HG03432 (cell line): ENCODE measurements around the gene NDEL1.
A peak's percentile ranks its signal among the peaks of the same experiment; 100 is the strongest.
"Not testable (repeated sequence)": the region's sequence is repeated elsewhere in the genome, so short reads cannot be mapped to it uniquely, and the experiment has no call there.

Experiments used
- ATAC-seq: cut with Tn5 transposase; IDR thresholded peaks from one replicate; pipeline ENCODE4 v1.9.1; 2021; ENCODE audit warnings: mild to moderate bottlenecking, moderate library complexity; ENCODE audit not compliant: unreplicated experiment

NDEL1 gene, protein sequence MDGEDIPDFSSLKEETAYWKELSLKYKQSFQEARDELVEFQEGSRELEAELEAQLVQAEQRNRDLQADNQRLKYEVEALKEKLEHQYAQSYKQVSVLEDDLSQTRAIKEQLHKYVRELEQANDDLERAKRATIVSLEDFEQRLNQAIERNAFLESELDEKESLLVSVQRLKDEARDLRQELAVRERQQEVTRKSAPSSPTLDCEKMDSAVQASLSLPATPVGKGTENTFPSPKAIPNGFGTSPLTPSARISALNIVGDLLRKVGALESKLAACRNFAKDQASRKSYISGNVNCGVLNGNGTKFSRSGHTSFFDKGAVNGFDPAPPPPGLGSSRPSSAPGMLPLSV

DNA sequence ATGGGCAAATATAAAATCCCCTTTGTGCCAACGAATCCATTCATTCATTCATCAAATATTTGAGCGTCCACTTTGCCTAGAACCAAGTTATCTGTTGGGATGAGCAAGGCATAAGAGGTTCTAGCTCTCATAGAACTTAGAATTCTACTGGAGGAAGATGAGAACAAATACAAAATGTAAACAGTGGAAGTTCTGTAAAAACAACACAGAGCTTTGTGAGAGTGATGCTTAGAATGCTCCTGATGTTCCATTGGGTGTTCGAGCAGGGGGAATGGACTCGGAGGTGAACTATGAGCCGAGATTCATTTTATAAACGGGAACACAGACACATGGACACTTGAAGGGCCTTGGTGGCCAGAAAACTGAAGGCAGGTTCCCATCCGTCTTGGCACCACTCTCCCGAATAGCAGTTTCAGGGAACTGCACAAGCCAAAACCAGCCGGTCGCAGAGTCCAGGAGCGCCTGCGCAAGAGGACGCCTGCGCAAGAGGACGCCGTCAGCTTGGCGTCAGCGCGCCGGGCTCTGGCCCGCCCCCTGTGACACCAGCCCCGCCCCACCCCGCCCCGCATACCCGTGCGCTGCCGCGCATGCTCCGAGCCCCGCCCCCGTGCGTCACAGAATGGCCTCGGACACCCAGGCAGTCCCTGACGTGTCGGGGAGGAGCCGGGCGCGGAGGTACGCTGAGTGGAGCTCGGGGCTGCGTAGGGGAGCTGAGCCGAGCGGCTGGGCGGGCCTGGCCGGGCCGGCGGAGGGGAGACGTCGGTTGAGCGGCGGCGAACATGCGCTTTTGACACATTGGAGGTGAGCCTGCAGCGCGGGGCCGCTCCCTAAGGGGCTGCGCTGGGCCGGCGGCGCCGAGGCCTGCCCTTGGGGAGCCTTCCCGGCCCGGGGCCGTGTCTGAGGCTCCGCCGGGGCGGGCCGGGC is at the start of gene NDEL1:
Gene NDEL1, plus strand, starts transcription at position 640 of the 924 bp plus-strand sequence. CDS start 8,388 bp downstream, outside the sequence.
- ATAC-seq: peak; percentile 94

DNA sequence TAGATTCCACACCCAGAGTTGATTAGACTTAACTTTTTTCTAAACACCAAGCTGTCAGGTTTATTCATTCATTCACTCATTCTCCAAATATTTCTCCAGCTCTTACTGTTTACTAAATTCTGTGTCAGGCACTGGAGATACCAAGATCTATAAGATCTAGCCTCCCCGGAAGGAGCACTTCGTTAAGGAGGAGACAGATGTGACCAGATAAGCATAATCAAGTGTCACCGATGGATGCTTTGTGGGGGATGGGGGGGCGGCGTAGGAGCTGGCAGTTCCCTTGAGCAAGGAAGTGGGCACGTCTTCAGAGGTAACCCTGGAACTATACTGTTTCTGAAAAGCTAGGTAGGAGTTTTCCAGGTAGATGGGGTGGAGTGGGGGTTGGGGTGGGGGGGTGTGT is 48.8 kb upstream of the NDEL1 start:
- ATAC-seq: no peak

DNA sequence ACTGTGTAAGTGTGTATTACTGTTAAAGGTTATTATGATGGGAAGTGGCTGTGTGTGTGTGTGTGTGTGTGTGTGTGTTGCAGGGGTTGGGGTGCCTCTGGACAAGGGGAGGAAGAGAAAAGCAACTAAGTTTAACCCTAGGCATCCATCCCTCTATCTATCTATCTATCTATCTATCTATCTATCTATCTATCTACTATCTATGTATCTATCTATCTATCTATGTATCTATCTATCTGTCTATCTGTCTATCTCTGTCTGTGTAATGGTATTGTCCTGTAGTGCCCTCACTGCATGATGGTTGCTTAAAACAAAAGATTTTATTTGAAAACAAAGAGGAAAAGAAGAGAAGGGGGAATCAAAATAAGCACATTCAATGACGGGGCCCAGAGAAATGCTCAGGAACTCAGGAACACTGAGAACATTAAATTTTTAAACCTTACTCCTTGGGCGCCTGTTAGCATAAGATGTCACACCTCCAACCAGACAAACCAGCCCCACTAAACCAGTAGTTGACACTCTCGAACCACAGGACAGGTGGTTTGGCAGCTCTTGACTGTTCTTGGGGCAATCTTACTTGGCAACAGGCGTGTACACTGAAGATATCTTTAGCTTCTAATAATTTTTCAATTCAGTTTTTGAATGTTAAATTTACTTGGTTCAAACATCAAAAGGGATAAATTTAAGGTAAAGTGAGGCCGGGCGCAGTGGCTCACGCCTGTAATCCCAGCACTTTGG is 47.6 kb upstream of the NDEL1 start:
- ATAC-seq: no peak

DNA sequence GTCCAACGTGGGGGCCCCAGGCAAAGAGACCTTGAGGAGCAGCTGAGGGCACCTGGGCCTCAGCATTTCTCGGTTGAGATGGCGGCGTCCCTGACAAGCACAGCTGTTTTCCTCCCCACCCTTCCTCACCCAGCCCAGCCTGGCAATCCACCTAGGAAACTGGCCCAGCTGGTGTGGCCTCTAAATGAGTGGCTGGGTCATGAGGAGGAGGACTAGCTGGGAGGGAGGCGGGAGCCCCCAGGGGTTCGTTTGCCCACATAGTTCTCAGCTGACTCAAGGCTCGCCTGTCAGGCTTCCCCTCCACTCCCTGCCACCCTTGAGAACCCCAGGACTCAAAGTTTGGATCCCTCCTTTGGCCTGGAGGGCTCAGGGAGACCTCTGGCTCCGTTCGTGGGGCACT is 44.0 kb upstream of the NDEL1 start:
- no peak for ATAC-seq

DNA sequence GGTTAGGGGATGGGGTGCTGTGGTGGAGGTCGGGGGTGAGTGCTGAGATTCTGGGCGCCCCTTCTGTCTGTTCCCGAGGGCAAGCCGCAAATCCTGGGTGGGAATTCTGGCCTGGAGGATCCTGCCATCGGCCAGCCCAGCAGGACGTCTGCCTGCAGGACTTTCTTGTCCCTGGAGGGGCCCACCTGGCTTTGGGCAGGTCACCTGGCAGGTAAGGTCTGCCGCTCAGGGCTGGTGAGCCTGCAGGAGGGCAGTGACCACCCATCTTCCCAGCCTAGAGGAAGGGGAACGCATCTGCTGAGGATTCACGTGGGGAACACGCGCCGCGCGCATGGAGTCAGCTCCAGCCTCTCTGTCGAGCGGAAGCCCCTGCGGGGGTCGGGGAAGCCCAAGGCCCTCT is 43.4 kb upstream of the NDEL1 start:
- ATAC-seq: no peak

DNA sequence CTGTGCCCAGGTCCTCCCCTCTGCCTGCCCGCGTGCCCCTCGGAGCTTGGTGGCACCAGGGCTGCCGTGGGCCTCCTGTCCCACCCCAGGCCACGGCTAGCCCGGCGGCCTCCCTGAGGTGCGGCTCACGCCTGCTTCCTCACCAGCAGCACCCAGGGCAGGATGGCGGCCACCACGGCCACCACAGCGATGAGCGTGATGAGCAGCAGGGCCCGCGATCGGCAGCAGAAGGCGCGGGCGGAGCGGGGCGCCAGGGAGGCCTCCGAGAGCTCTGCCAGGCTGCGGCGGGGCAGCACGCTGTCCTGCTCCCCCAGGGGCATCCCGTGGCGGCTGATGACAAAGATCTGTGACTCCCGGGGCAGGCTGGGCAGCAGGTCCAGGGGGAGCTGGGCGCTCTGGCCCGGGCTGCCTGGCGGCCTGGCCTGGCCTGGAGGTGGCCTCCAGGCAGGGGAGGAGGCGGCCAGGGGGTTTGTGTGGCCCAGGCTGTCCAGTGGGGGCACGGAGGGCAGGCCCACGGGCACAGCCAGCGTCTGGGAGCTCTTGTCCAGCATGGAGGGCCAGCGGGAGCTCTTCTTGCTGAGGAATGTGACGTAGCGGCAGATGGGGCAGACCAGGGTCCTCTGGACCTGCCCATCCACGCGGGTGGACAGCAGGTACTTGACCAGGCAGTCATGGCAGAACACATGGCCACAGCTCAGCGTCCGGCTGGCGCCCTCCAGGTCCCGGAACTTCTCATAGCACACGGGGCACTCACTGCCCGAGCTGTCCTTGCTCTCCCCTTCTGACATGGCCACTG is 42.8 kb upstream of the NDEL1 start:
- ATAC-seq: no peak

DNA sequence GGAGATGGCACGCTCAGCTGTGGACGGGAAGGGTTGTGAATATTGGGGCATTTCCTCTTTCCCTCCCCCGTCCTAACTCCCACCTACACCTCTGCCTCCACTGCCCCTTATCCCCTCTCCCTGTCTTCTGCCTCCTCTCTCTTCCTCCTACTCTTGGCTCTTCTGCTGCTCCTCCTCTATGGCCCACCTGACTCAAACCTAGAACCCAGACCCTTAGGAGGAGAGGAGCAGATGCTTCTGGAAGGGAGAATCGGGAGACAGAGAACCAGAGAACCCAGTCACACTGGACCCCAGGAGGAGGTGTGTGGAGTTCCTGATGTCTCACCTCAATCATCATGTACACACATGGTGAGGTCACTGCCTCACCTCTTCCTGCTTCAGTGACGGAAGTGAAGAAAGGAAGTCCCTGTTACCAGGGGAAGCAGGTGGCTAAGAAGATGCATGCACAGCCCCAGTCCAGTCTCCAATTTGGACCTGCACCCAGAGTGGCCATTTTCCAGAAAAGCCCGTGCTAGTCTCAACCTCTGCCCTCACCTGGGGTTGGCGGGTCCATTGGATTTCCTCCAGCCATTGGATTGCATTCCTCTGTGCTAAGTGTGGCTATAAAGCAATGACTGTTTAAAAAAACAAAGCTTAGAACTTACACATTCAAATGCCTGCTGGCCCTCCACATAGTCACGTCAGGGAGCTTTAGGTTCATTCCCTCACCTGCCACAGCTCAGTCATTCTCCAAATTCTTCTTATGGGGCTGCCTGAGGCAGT is 42.0 kb upstream of the NDEL1 start:
- no peak for ATAC-seq

DNA sequence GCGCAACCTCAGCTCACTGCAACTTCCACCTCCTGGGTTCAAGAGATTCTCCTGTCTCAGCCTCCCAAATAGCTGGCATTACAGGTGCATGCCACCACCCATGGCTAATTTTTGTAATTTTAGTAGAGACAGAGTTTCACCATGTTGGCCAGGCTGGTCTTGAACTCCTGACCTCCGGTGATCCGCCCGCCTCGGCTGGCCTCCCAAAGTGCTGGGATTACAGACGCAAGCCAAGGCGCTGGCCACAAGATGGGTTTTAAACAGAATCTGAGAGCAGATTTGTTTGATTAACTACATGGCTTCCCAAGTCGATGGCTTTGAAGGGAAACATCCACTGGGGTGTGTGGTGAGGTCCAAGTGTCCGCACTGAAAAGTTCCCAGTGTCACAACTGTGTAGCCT is 41.2 kb upstream of the NDEL1 start:
- ATAC-seq: not testable (repeated sequence)

DNA sequence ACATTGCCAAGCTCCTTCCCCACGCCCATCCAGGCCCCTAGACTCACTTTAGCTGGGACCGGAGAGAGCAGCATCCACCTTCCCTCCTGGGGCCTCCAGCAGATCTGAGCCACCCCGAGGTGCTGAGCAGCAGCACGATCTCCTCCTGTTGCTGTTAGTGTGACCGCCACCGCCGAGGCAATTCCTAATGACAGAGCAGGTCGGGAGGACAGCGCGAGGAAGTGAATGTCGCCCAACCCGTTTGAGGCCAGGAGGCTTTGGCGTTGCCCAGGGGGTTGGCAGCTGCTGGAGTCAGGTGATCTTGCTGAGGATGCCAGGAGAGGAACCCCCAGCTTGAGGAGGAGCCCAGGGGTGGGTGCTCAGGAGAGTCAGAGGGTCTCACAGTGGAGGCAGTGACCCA is 38.0 kb upstream of the NDEL1 start, which contains the start of gene RNF222:
Gene RNF222, minus strand, starts transcription at position 192 of the 400 bp plus-strand sequence. CDS start 4,366 bp downstream, outside the sequence.
- no peak for ATAC-seq

DNA sequence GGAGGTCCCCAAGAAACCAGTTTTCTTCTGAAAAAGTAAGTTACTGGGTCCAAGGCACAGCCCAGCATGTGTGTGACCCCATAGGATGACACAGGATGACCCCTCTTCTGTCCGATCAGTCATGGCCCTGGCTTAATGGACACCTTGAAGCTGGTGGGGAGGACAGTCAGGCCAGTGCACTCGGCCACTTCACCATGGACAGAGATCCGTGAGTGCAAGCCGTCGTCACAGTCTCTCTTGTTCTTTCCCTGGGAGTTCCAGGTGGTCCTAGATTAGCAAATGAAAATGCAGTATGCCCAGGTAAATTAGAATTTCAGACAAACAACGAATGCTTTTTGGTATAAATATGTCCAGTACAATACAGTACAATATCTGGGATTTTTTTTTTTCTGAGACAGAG is 36.7 kb upstream of the NDEL1 start:
- no peak for ATAC-seq

DNA sequence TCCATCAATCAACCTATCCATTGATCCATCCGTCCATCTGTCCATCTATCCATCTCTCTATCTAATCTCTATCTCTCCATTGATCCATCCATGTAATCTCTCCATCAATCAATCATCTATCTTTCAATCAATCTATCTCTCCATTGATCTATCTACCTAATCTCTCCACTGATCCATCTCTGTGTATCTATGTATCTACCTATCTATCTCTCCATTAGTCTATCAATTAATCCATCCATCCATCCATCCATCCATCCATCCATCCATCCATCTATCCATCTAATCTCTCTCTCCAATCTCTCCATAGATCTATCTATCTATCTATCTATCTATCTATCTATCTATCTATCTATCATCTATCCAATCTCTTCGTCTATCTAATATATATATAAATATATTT is 34.6 kb upstream of the NDEL1 start:
- no peak for ATAC-seq

DNA sequence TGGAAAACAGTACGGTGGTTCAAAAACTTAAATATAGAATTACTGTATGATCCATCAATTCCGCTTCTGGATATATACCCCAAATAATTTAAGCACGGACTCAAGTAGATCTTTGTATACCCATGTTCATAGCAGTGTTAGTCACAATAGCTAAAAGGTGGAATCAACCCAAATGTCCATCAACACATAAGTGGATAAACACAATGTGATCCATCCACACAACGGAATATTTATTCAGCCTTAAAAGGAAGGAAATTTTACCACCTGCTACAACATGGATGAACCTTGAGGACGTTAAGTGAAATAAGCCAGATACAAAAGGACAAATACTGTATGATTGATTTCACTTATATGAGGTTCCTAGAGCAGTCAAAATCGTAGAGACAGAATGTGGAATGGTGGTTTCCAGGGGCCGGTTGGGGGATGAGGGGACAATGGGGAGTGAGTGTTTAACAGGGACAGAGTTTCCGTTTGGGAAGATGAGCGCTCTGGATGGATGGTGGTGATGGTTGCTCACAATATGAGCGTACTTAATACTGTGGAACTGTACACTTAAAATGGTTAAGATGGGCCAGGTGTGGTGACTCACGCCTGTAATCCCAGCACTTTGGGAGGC is 32.7 kb upstream of the NDEL1 start:
- ATAC-seq: no peak

DNA sequence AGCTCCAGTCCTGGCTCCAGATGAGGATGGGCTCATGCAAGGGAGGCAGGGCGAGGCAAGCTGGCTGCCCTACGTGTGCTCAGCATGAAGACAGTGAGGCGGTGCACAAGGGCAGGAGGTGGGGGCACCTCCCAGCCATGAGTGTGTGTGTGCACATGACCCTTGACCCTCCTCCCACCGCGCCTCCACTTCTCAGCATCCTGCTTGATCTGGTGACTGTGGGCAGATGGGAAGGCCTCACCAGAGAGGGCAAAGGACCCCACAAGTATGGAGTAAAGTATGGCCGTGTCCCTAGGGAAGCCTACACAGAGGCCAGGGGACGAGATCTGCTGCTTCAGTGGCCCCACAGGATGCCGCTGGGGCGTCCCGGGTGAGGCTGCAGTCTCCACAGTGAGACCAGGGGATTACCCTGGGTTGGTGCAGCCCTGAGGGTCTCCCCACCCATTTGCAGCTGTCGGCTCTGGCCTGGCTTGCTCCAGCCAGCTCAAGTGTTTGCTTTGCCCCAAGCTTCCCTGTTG is 30.1 kb upstream of the NDEL1 start:
- ATAC-seq: no peak

DNA sequence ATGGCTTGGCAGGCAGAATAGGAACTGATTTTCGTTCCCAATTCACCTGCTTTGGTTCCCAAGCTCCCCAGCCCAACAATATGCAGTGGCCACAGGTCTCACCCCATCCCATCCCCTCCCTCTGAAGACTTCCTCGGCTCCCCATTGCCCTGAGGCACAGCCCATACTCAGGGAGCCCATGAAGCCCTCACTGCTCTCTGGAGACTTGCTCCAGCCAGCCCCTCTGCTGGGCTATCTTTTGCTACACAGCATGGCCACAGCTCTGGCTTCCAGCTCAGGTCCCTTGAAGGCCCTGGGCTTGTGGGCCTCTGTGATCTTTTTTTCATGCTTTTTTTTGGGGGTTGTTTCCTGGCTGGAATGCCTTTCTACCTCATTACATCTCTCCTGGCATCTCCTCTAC is 29.5 kb upstream of the NDEL1 start:
- no peak for ATAC-seq

DNA sequence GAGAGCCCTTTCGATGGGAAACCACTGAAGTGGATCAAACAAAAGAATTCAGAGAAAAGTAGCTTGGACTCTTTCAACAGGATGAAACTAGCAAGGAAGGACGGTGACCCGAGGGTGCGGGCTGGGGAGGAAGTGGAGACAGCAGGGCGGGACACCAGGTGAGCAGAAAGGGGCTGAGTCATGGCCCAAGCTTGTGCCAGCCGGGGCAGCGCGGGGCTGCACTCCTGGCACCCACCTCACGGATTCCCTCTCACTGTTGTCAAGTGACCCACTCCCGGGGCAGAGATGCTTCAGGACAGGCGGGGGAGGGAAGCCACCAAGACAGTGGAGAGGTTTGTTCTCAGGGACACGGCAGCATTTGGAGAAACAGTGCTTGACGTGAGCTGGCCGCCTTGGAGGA is 27.3 kb upstream of the NDEL1 start:
- ATAC-seq: no peak

DNA sequence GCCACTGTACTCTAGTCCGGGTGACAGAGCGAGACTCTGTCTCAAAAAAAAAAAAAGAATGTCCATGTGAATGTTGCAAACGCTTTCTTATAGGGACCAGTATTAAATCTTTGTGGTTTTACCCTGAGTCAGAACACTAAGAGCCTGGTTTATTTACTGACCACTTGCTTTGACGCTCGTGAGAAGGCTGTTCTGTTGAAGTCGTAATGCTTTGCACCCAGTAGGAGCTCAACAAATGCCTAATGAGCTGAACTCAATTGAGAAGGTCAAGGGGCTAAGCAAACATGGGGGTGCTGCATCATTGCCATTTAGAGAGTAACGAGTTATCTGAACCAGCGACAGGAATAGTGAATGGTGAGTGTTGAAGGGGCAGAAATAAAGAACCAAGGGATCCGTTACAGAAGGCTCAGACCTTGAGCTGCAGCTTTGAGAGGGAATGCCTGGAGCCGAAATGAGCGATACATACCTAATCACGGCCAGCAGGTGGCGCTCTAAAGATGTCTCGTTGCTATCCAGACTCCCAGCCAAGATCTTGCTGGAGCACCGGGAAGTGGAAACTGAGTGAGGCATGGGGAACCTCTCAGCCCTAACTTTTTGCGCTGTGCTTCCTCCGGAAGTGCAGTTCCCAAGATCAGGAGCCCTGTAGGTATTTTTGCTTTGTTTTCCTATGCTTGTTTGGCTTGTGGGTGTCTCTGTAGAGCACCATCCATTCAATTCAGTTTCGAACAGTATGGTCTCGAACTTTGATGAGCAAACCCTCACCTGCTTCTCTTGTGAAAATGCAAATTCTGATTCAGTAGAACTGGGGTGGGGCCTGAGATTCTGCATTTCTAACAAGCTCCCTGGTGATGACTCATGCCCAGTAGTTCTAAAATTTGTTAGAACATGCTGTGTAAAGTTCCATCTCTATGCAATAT is 25.5 kb upstream of the NDEL1 start:
- ATAC-seq: peak; percentile 48

DNA sequence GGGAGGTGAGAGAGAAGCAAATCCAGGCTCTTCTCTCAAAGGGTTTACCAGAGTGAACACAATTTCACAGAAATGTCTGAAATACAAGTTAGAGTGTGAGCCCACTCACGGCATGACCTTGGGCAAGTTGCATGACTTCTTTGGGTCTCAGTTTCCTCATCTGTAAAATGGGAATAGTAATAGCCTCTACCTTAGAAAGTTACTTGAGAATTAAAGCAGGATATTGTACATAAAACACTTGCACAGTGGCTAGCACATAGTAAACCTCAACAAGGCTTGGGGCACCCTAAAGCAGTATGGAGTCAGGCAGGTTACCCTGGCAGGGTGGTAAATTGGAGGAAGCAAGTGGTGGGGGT is 24.8 kb upstream of the NDEL1 start:
- ATAC-seq: no peak

DNA sequence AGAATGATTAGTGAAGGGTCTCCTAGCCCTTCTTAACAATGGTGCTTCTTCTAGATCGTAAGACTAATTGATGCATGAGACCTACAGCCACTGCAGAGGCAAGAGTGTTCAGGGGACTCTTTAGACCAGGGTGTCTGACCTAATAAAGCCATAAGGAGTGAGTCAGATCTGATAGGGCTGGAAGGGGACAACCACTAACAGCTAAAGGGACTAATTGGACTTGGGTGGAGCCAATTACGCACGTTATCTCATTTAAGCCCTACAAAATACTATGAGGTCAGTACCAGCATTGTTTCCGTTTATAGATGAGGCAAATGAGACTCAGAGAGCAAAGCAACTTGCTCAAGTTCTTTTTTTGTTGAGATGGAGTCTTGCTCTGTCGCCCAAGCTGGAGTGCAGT is 23.6 kb upstream of the NDEL1 start:
- no peak for ATAC-seq
